ENCODE results near the gene MICAL2.

GRCh38 chr11:12240677-12241076, 130.3 kb downstream of the MICAL2 start:
- TF ChIP-seq, protein P1, sequence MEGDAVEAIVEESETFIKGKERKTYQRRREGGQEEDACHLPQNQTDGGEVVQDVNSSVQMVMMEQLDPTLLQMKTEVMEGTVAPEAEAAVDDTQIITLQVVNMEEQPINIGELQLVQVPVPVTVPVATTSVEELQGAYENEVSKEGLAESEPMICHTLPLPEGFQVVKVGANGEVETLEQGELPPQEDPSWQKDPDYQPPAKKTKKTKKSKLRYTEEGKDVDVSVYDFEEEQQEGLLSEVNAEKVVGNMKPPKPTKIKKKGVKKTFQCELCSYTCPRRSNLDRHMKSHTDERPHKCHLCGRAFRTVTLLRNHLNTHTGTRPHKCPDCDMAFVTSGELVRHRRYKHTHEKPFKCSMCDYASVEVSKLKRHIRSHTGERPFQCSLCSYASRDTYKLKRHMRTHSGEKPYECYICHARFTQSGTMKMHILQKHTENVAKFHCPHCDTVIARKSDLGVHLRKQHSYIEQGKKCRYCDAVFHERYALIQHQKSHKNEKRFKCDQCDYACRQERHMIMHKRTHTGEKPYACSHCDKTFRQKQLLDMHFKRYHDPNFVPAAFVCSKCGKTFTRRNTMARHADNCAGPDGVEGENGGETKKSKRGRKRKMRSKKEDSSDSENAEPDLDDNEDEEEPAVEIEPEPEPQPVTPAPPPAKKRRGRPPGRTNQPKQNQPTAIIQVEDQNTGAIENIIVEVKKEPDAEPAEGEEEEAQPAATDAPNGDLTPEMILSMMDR (IDR thresholded peaks at IDR 0.05): no peak
- TF ChIP-seq POLR2AphosphoS5 (IDR thresholded peaks at IDR 0.05): no peak
- TF ChIP-seq POLR2A (IDR thresholded peaks at IDR 0.05): no peak
